ENCODE results near the gene KLK11. TPM values are rescaled to one million over a fixed set of nuclear protein-coding genes. Genes with fewer than 3 reads are reported as not detected.

KLK11 gene
- total RNA-seq, 5 donors from 2014 or later (not counting 1 experiment from before 2014, with no cell fraction given) = not detected

GRCh38 chr19:50974702-50975556 lies 51.5 kb downstream of the KLK11 start:
- ChIA-PET POLR2A (no interaction called here), CTCF (no interaction called here)
- ATAC-seq (replicated peaks in 1 of 4) (no peak), DNase-seq (no peak)
- Mint-ChIP-seq H3K4me1 (no peaks in the 10 kb centered on the region), H3K9me3 (no peaks in the 10 kb centered on the region), H3K36me3 (no peaks in the 10 kb centered on the region), H3K4me3 (no peak overlapping the region), H3K27me3 (peaks cover 50 to 67% of the 10 kb centered on the region in 2 donors), H3K27ac (no peak overlapping the region)
- 48% methylated on average over 2 of the region's 9 CpGs for WGBS (ENCODE audit: insufficient coverage)
- Histone ChIP-seq H3K27ac (ENCODE audit: low read length) (no peak overlapping the region), H3K9me3 (no peaks in the 10 kb centered on the region), H3K27me3 (replicated peaks in 1 of 2; ENCODE audit: control insufficient read depth in 2 of 2, extremely low read depth in 1 of 2, insufficient read depth in 2 of 2, low read length in 1 of 2) (peaks cover 0 to 55% of the 10 kb centered on the region in 2 experiments), H3K4me1 (ENCODE audit: control insufficient read depth in 1 of 2, extremely low read depth in 1 of 2, insufficient read depth in 2 of 2, low read length in 2 of 2) (no peaks in the 10 kb centered on the region), H3K4me3 (ENCODE audit: control insufficient read depth in 1 of 2, extremely low read depth in 1 of 2, low read length in 1 of 2) (no peak overlapping the region), H3K36me3 (ENCODE audit: control insufficient read depth in 2 of 2, extremely low read depth in 1 of 2, insufficient read depth in 1 of 2, low read length in 1 of 2) (no peaks in the 10 kb centered on the region)

GRCh38 chr19:50972795-50973376 lies 53.5 kb downstream of the KLK11 start:
- ChIA-PET POLR2A (no interaction called here), CTCF (no interaction called here)
- Mint-ChIP-seq H3K27me3 (peaks cover 42 to 63% of the 10 kb centered on the region in 2 donors), H3K9me3 (no peaks in the 10 kb centered on the region), H3K27ac (no peak overlapping the region), H3K4me3 (no peak overlapping the region), H3K36me3 (no peaks in the 10 kb centered on the region), H3K4me1 (no peaks in the 10 kb centered on the region)
- H3K36me3 ChIP-seq (ENCODE audit: control insufficient read depth in 2 of 2, extremely low read depth in 1 of 2, insufficient read depth in 1 of 2, low read length in 1 of 2) = no peaks in the 10 kb centered on the region
- no peaks in the 10 kb centered on the region for H3K4me1 ChIP-seq (ENCODE audit: control insufficient read depth in 1 of 2, extremely low read depth in 1 of 2, insufficient read depth in 2 of 2, low read length in 2 of 2)
- no peak overlapping the region for H3K4me3 ChIP-seq (ENCODE audit: control insufficient read depth in 1 of 2, extremely low read depth in 1 of 2, low read length in 1 of 2)
- WGBS (ENCODE audit: insufficient coverage) = 67% methylated on average over 6 of the region's 9 CpGs
- DNase-seq = no peak
- no peaks in the 10 kb centered on the region for H3K9me3 ChIP-seq
- no peak overlapping the region for H3K27ac ChIP-seq (ENCODE audit: low read length)
- peaks cover 0 to 66% of the 10 kb centered on the region in 2 experiments for H3K27me3 ChIP-seq (replicated peaks in 1 of 2; ENCODE audit: control insufficient read depth in 2 of 2, extremely low read depth in 1 of 2, insufficient read depth in 2 of 2, low read length in 1 of 2)
- no peak for ATAC-seq (replicated peaks in 1 of 4)

Other genes with a start within 250 kb of the KLK11 start
- gene ACP4, start 236.2 kb downstream of the KLK11 start, total RNA-seq = not detected
- under 1 TPM in 3 of 5 donors, not detected in 2; 0.59 to 0.96 (median 0.60) TPM for gene KLK1, start 202.8 kb downstream of the KLK11 start, total RNA-seq
- gene KLK15, start 193.0 kb downstream of the KLK11 start, total RNA-seq = not detected
- not detected for gene KLK3, start 171.7 kb downstream of the KLK11 start, total RNA-seq
- not detected for gene KLK2, start 153.2 kb downstream of the KLK11 start, total RNA-seq
- gene KLK4, start 115.2 kb downstream of the KLK11 start, total RNA-seq = not detected
- gene KLK5, start 73.6 kb downstream of the KLK11 start, total RNA-seq = not detected
- not detected for gene KLK6, start 57.0 kb downstream of the KLK11 start, total RNA-seq
- not detected for gene KLK7, start 42.7 kb downstream of the KLK11 start, total RNA-seq
- gene KLK8, start 25.0 kb downstream of the KLK11 start, total RNA-seq = not detected
- not detected for gene KLK10, start 6.9 kb downstream of the KLK11 start, total RNA-seq
- gene KLK12, start 8.4 kb upstream of the KLK11 start, total RNA-seq = not detected
- not detected for gene KLK13, start 38.5 kb upstream of the KLK11 start, total RNA-seq
- gene KLK14, start 56.3 kb upstream of the KLK11 start, total RNA-seq = under 1 TPM; 0.42 to 0.78 (median 0.70) TPM
- gene CTU1, start 81.8 kb upstream of the KLK11 start, total RNA-seq = 10 to 100 TPM in 3 of 5 donors, 1 to 10 TPM in 2; 3.2 to 18.1 (median 15.9) TPM
- 1 to 10 TPM in 3 of 5 donors, under 1 TPM in 2; 0.73 to 2.6 (median 1.6) TPM for gene SIGLEC9, start 98.3 kb upstream of the KLK11 start, total RNA-seq
- 1 to 10 TPM in 2 of 5 donors, under 1 TPM in 2, not detected in 1; 0.30 to 3.3 (median 1.0) TPM for gene SIGLEC7, start 115.7 kb upstream of the KLK11 start, total RNA-seq
- under 1 TPM in 4 of 5 donors, not detected in 1; 0.23 to 0.60 (median 0.42) TPM for gene CD33, start 198.5 kb upstream of the KLK11 start, total RNA-seq
- gene SIGLECL1, start 224.5 kb upstream of the KLK11 start, total RNA-seq = not detected